Kidney (tissue), 14 donors: Measurements from ENCODE around the gene AGPAT1. TPM values are rescaled to one million over a fixed set of nuclear protein-coding genes. Genes with fewer than 3 reads are reported as not detected.

Experiments
- DNase-seq, 5 donors: peaks; one replicate each; pipeline ENCODE4 v3.0.0-alpha.2; 2013 to 2020
- FAIRE-seq: peaks from 2 replicates; lab custom pipeline; 2012; peaks lifted over from hg19 to GRCh38; lab: Jason Lieb, UNC
- H3K27ac ChIP-seq, 2 donors: one replicate each; pipeline ENCODE4 v1.7.0; 2013; ENCODE audit warnings: low read depth in 2 of 2, low read length in 2 of 2, inconsistent platforms in 1 of 2
- H3K27me3 ChIP-seq: one replicate; pipeline ENCODE4 v1.7.1; 2013; ENCODE audit warnings: low read length, inconsistent platforms; ENCODE audit not compliant: control insufficient read depth, insufficient read depth
- H3K36me3 ChIP-seq, 3 donors: one replicate each; pipeline versions ENCODE4 v1.7.0 to v1.7.1; 2013; ENCODE audit warnings: low read length in 3 of 3, control low read depth in 1 of 3, inconsistent platforms in 1 of 3; ENCODE audit not compliant: insufficient read depth in 3 of 3, control insufficient read depth in 2 of 3
- H3K4me1 ChIP-seq, 3 donors: one replicate each; pipeline versions ENCODE4 v1.7.0 to v1.7.1; 2013; ENCODE audit warnings: low read length in 3 of 3, inconsistent platforms in 1 of 3, low read depth in 1 of 3; ENCODE audit not compliant: control insufficient read depth in 2 of 3, insufficient read depth in 2 of 3
- H3K4me3 ChIP-seq, 3 donors: one replicate each; pipeline versions ENCODE4 v1.7.0 to v1.8.1; 2013; ENCODE audit warnings: low read length in 3 of 3, control low read depth in 1 of 3, inconsistent platforms in 1 of 3
- H3K9ac ChIP-seq, 3 donors: one replicate each; pipeline versions ENCODE4 v1.7.0 to v1.7.1; 2013; ENCODE audit warnings: low read length in 3 of 3, control low read depth in 1 of 3, inconsistent platforms in 1 of 3
- H3K9me3 ChIP-seq, 3 donors: one replicate each; pipeline versions ENCODE4 v1.7.0 to v1.7.1; 2013; ENCODE audit warnings: low read length in 3 of 3, control low read depth in 1 of 3, inconsistent platforms in 1 of 3; ENCODE audit not compliant: control insufficient read depth in 2 of 3, insufficient read depth in 1 of 3
- CTCF ChIP-seq: IDR thresholded peaks from 3 replicates; pipeline ENCODE4 v1.5.1; 2012; ENCODE audit warnings: mild to moderate bottlenecking, moderate library complexity, borderline replicate concordance; ENCODE audit not compliant: insufficient read depth; ENCODE audit errors: extremely low read depth
- intact Hi-C: fragments of 100-400 bp; cut with DNase I; formaldehyde crosslinking; loops from one replicate; pipeline ENCODE4 v1.11.1; 2022
- polyA plus RNA-seq: library from polyadenylated mRNA; stranded (reverse); fragments of 350-450 nt; fragmentation: Illumina TruSeq; extraction: RNeasy Lipid Tissue Mini Kit (QIAGEN cat#74804); gene quantifications from one replicate; pipeline ENCODE4 v1.2.3, GENCODE V29; 2014; ENCODE audit warnings: low read depth, low replicate concordance; ENCODE audit not compliant: insufficient read depth
- total RNA-seq: library from RNA; stranded (reverse); fragmentation: NEBNext Ultra II Directional; extraction: Animal tissue kit (Norgen Biotek cat#: 25700); gene quantifications from one replicate; pipeline ENCODE4 v1.2.1, GENCODE V29; 2021
- donor health status: control.
- donor health status: control.
- donor health status: control.
- donor health status: control.
- donor health status: control.
- donor health status: DM: yes; HTN: yes; CAD: no.
- donor health status: Normal renal cell carcinoma (clear cell type).

Gene AGPAT1
- total and polyA plus RNA-seq, 2 donors from 2014 or later = 58.9 to 87.1 TPM

GRCh38 chr6:32149092-32149755 is 26.7 kb downstream of the AGPAT1 start:
- Histone ChIP-seq H3K4me1 (peaks cover 4 to 9% (median 7%) of the 10 kb centered on the region in 3 donors), H3K27me3 (no peaks in the 10 kb centered on the region), H3K36me3 (no peaks in the 10 kb centered on the region), H3K27ac (no peak overlapping the region), H3K9ac (no peak overlapping the region), H3K4me3 (peak overlapping the region in 1 of 3 donors; percentile 51), H3K9me3 (no peaks in the 10 kb centered on the region)
- FAIRE-seq = no peak
- intact Hi-C loops = no loop called here
- DNase-seq = peak in 2 of 5 donors; percentile 23 to 67
- no peak for TF ChIP-seq CTCF

- intact Hi-C loops = no loop called here
- H3K4me3 ChIP-seq = peak overlapping the region in 2 of 3 donors; percentile 49 to 58
Measured at GRCh38 chr6:32148289-32149091, 27.4 kb downstream of the AGPAT1 start.

GRCh38 chr6:32147401-32148132 is 28.3 kb downstream of the AGPAT1 start:
- Histone ChIP-seq H3K9me3 (no peaks in the 10 kb centered on the region), H3K27ac (no peak overlapping the region), H3K36me3 (no peaks in the 10 kb centered on the region), H3K4me1 (peaks cover 0 to 6% (median 6%) of the 10 kb centered on the region in 3 donors), H3K27me3 (no peaks in the 10 kb centered on the region), H3K9ac (no peak overlapping the region), H3K4me3 (no peak overlapping the region)
- no peak for DNase-seq
- intact Hi-C loops = no loop called here
- FAIRE-seq = no peak
- no peak for TF ChIP-seq CTCF

More at GRCh38 chr6:32148289-32149091, 27.4 kb downstream of the AGPAT1 start:
- TF ChIP-seq CTCF = no peak
- peak overlapping the region in 1 of 3 donors; percentile 36 for H3K9ac ChIP-seq
- no peaks in the 10 kb centered on the region for H3K9me3 ChIP-seq
- H3K27me3 ChIP-seq = no peaks in the 10 kb centered on the region
- H3K27ac ChIP-seq = no peak overlapping the region
- DNase-seq = peak; percentile 85 to 93 (median 90)
- no peaks in the 10 kb centered on the region for H3K36me3 ChIP-seq
- peaks cover 4 to 9% (median 7%) of the 10 kb centered on the region in 3 donors for H3K4me1 ChIP-seq
- FAIRE-seq = no peak
